ENCODE data around the gene CYP2S1.
"Not testable (repeated sequence)": the region's sequence is repeated elsewhere in the genome, so short reads cannot be mapped to it uniquely, and the experiment has no call there.

CYP2S1 gene, protein sequence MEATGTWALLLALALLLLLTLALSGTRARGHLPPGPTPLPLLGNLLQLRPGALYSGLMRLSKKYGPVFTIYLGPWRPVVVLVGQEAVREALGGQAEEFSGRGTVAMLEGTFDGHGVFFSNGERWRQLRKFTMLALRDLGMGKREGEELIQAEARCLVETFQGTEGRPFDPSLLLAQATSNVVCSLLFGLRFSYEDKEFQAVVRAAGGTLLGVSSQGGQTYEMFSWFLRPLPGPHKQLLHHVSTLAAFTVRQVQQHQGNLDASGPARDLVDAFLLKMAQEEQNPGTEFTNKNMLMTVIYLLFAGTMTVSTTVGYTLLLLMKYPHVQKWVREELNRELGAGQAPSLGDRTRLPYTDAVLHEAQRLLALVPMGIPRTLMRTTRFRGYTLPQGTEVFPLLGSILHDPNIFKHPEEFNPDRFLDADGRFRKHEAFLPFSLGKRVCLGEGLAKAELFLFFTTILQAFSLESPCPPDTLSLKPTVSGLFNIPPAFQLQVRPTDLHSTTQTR

DNA sequence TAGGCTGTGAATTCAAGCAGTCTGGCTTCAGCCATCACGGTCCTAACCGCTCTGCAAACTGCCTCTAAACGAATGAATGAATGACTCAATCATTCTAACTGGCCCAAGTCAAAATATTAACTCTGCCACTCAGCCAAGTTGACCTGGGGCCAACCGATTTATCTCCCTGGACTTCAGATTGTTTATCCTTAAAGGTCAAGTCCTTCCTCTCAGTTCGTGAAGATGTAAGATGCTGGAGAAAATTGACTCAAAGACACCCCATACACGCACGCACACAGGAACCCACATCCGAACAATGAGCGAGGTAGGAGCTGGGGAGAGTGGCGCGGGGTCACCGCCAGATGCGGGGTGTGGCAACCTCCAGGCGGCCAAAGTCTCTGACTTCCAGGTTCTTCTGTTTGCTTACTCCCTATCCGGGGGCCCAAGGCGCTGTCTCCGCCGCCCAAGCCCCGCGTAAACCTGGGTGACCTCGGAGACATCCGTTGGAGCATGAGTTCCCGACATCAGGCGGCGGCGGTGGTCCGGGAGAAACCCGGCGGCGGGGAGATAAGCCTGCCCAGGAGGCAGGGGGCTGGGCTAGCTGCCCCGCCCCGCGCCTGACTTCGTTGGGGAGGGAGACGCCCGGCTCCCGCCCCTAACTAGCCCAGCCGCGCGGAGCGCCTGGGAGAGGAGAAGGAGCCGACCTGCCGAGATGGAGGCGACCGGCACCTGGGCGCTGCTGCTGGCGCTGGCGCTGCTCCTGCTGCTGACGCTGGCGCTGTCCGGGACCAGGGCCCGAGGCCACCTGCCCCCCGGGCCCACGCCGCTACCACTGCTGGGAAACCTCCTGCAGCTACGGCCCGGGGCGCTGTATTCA lies at the start of gene CYP2S1:
CYP2S1 (plus strand) TSS at position 646 of the 856 bp plus-strand sequence; CDS start at position 692, 46 bp downstream.
- FAIRE-seq (no peak), DNase-seq (ENCODE audit: extremely low spot score, insufficient read length, low read depth) (no peak)

DNA sequence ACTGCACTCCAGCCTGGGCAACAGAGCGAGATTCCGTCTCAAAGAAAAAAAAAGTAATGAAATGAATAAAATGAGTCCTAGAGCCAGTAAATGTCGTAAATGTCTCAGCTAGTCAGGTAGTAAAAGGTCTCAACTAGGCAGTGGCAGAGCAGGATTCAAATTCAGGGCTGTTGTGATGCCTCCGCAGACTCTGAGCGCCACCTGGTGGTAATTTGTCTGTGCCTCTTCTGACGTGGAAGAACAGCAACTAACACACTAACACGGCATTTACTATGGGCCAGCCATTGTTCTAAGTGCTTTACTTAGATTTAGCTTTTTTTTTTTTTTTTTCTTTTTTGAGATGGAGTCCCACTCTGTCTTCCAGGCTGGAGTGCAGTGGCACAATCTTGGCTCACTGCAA lies 48.6 kb upstream of the CYP2S1 start:
- peak; percentile 28 for DNase-seq (ENCODE audit: extremely low spot score, insufficient read length, low read depth)
- FAIRE-seq: peak; percentile 56

DNA sequence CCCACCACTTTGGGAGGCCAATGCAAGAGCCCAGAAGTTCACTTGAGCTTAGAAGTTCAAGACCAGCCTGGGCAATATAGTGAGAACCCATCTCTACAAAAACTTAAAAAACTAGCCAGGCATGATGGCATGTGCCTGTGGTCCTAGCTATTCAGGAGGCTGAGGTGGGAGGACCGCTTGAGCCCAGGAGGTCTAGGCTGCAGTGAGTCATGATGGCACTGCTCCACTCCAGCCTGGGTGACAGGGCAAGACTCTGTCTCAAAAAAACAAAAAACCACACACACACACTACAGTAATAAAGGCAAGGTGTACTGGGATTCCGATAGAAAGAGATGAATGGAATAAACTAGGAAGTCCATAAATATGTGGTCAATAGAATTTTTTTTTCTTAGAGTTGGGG lies 43.2 kb upstream of the CYP2S1 start:
- DNase-seq (ENCODE audit: extremely low spot score, insufficient read length, low read depth): no peak
- FAIRE-seq: no peak

DNA sequence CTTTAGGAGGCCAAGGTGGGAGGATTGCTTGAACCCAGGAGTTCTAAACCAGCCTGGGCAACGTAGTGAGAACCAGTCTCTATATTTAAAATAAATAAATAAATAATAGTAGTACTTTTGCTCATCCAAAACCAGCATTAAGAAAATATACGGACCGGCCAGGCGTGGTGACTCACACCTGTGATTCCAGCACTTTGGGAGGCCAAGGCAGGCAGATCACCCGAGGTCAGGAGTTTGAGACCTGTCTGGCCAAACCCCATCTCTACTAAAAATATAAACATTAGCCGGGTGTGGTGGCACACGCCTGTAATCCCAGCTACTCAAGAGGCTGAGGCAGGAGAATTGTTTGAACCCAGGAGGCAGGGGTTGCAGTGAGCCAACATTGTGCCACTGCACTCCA lies 42.0 kb upstream of the CYP2S1 start:
- FAIRE-seq; DNase-seq (ENCODE audit: extremely low spot score, insufficient read length, low read depth): not testable (repeated sequence)

DNA sequence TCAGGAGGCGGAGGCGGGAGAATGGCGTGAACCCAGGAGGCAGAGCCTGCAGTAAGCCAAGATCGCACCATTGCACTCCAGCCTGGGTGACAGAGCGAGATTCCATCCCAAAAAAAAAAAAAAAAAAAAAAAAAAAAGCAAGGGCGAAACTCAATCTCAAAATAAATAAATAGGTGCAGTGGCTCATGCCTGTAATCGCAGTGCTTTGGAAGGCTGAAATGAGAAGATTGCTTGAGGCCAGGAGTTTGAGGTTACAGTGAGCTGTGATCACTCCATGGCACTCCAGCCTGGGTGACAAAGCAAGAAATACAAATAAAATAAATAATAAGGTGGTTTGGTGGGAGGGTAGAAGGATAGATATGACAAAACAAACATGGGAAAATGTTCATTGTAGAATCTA lies 39.0 kb upstream of the CYP2S1 start:
- no peak for FAIRE-seq
- DNase-seq (ENCODE audit: extremely low spot score, insufficient read length, low read depth): no peak

DNA sequence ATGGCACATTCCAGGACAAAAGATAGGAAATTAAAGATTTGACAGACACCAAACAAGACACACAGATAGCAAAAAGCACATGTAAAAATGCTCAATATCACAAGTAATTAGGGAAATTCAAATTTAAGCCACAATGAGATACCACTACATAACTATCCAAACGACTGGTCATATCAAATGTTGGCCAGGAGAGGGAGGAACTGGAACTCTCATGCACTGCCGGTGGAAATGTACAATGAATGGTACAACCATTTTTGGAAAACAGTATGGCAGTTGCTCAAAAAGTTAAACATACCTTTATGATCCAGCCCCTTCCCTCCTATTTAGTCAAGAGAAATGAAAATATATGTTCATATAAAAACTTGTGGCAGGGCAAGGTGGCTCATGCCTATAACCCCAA lies 36.8 kb upstream of the CYP2S1 start:
- FAIRE-seq (no peak), DNase-seq (ENCODE audit: extremely low spot score, insufficient read length, low read depth) (no peak)

DNA sequence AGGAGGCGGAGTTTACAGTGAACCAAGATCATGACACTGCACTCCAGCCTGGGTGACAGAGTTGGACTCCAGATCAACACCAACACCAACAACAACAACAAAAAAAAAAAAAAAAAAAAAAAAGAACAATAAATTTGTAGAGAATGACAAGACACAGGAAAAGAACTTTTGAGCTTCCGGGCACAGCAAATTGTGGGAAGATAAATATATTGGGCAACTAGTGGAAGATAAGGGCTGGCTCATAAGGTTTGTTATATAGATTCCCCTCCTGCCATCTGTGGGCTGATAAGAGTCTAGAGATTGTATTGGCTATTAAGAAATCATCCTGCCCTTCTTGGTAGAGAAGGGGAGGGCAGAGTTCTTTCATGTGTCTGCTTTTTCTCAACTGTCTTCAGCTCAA lies 33.1 kb upstream of the CYP2S1 start:
- no peak for FAIRE-seq

DNA sequence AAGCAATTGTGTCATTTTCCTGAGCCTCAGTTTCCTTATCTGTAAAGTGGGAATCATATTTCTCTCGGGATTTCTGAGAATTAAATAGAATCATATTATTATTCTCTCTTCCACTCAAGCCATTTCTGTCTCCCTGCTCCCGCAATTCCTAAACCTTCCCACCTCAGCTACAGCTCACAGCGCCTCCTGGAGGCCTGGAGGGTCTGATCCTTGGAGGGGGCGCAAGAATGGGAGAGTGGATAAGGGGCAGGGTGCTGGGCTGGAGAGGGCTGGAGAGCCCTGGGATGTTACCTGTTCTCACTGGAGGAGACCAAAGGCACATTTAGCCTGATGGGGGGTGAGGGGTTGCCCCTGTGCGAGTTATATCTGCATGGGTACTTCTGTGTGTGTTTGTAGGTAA lies 31.1 kb upstream of the CYP2S1 start:
- DNase-seq (ENCODE audit: extremely low spot score, insufficient read length, low read depth): no peak
- no peak for FAIRE-seq

More for the DNA sequence above, 33.1 kb upstream of the CYP2S1 start:
- DNase-seq (ENCODE audit: extremely low spot score, insufficient read length, low read depth): no peak

DNA sequence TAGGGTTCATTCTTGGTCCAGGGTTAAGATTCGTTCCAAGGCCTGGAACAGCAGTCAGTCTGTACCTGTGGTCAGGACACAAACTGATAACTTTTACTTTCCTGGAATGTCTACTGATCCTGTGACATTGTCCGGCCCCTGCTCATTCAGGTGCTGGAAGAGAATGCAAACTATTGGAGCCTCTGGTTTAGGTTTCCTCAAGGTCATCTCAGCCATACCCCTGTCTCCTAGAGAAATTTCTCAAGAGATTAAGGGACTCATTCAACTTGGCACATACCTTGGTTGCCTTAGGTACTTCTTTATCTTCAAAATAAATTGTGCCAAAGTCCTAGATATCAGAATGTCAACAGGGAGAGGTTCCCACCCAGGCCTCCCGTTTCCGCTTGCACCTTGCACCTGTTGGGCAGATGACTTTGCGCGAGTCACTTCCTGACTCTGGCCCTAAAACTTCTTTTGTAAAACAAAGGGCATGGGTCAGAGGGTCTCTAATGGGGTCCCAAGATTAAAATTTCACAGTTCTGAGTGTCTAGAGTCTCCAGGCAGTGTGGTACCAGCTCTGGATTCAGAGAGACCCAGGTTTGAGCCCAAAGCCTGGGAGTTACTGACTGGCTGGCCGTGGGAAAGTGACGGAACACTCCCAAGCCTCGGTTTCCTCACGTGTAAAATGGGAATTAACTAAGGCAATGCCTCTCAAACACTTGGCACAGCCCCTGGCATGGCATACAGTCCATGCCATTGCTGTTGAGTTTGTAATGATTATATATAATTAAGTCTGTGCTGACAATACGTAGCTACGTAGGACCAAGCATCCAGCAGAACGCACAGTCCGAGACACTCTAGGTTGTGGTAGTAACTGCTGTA lies 25.8 kb upstream of the CYP2S1 start:
- DNase-seq (ENCODE audit: extremely low spot score, insufficient read length, low read depth) (no peak), FAIRE-seq (no peak)

DNA sequence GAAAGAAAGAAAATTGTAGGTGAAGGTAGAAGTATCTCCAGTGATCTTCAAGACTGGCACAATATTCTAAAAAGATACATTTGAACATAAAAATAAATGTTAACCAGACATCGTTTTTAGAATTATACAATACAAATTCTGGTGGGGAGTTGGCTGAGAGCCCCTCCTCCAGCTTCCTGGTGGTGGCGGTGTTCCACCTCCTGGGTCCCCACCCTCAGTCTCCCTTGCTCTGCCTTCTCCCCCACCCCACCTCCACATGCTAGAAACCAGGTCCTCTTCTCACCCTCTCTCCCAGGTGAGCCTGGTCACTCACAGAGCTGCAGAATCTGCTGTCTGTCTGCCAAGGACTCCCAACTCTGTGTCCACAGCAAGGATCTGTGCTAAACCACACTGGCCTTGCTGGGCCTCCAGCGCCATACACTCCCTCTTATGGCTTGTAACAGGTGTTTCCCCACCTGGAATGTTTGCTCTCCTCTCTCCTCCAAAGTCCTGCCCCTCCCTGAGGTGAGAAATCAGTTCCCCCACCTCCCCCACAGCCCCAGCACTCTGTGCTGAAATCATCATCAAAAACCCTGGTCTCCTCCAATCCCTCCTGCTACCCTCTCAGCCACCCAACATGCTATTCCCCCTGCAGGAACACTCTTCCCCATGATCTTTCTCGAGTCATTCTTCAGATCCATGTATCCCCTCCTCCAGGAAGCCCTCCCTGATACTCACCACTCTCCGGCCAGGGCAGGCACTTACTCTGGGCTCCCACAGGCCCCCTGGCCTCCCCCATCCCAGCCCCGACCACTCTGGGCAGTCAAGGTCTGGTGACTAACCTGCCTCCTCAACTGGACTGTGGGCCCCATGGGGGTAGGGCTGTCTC lies 20.5 kb upstream of the CYP2S1 start:
- no peak for FAIRE-seq
- DNase-seq (ENCODE audit: extremely low spot score, insufficient read length, low read depth): no peak

DNA sequence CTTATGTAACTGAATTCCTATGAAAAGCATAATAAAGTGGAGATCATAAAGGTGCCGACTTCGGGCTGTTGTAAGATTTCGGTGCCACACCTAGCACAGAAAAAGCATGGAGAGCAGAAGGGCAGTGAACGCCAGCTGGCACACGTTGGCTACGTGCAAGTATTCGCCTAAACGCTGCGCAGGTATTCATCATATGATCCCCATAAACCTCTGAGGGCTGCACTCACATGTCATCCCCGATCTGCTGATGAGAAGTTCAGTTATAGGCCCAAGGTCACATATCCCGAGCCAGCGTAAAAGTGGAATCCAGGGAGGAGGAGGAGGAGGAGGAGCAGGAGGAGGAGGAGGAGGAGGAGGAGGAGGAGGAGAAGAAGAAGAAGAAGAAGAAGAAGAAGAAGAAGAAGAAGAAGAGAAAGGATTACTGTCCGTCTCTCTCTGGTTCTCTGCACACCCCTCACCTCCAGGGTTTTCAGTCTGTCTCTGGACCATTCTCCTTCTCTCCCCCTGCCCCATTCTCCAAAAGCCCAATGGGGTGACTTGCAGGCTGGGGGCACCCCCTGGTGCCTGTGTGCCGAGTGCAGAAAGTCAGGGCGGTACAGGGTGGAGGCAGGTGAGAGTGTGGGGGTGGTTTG lies 18.6 kb upstream of the CYP2S1 start:
- DNase-seq (ENCODE audit: extremely low spot score, insufficient read length, low read depth): no peak
- no peak for FAIRE-seq

DNA sequence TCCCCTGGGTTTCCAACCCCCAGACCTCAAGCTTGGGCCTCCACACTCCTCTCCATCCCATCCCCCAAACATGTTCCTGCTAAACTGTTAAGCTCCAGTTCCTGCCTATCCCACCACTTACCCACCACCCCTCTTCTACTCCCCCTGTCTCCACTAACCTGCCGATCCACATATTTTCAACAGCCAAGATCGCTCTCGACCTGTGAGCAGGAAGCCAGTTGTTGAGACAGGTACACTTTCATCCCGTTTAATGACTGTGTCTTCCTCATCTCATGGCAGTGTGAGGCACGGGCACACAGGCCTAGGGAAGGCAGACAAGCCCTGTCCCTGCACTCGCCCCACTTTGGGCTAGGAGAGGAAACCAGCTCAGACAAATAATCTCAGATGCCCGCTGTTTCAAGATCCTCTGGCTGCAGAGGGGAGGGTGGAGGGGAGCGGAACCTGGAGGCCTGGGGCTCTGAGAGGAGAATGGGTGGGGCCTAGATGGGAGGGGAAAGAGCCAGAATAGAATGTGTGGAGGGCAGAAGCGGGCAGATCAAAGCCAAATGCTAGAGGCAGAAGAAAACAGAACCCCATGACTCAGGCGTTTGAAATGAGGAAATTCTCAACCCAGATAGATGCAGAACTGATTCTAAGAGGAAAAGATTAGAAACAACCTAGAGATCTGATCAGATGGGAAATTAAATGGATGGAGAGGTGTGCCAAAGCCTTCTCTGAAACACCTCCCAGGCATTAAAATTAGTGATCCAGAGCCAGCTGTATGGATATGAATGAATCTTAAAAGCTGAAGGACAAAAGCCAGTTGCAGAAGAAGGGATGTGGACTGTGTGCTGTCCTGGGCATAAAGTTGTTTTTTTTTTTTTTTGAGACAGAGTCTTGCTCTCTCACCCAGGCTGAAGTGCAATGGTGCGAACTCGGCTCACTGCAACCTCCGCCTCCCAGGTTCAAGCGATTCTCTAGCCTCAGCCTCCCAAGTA lies 16.9 kb upstream of the CYP2S1 start:
- FAIRE-seq (no peak), DNase-seq (ENCODE audit: extremely low spot score, insufficient read length, low read depth) (no peak)

DNA sequence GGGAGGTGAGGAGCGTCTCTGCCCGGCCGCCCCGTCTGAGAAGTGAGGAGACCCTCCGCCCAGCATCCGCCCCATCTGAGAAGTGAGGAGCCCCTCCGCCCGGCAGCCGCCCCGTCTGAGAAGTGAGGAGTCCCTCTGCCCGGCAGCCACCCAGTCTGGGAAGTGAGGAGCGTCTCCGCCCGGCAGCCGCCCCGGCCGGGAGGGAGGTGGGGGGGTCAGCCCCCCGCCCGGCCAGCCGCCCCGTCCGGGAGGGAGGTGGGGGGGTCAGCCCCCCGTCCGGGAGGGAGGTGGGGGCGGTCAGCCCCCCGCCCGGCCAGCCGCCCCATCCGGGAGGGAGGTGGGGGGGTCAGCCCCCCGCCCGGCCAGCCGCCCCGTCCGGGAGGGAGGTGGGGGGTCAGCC lies 12.8 kb upstream of the CYP2S1 start:
- DNase-seq (ENCODE audit: extremely low spot score, insufficient read length, low read depth); FAIRE-seq: not testable (repeated sequence)

DNA sequence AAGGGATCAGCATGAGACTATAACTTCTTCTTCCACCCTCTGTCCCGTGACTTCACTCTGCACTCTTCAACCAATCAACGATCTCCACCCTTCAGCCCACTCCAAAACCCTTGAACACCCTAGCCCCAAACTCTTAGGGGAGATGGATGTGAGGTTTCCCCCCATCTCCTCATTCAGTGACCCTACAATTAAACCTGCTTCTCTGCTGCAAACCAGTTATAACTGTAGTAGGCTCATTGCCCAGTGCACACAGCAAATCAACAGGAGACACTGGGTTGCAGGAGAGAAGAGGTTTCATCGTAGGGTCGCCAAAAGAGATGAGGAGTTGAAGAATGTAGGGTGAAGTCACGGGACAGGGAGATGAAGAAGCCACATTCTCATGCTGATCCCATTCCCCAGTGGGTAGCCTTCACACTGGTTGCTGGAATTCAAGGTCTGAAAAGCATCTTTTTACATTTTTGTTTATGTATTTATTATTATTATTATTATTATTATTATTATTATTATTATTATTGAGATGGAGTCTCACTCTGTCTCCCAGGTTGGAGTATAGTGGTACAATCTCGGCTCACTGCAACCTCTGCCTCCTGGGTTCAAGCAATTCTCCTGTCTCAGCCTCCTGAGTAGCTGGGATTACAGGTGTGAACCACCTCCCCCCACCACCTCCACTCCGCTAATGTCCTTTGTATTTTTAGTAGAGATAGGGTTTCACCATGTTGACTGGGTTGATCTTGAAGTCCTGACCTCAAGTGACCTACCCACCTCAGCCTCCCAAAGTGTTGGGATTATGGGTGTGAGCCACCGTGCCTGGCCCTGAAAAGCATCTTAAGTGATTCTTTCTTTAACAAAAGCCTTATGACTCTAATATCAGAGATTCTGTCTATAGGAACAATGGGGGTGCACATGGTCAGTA lies 5.8 kb upstream of the CYP2S1 start:
- DNase-seq (ENCODE audit: extremely low spot score, insufficient read length, low read depth): no peak
- FAIRE-seq: no peak

DNA sequence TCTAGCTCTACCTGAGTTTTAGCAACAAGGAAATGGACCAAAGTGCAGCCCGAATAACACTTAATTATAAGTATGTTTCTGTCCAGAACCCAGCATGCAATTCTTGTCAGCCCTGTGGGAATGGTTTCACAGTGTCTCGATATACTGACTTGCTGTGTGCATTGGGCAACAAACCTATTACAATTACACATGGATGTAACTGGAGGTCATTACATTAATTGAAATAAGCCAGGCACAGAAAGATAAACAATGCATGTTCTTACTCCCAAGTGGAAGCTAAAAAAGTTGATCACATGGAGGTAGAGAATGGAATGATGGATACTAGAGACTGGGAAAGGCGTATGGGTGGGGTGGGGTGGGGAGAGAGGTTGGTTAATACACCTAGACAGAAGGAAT lies 5.1 kb upstream of the CYP2S1 start:
- DNase-seq (ENCODE audit: extremely low spot score, insufficient read length, low read depth): no peak

DNA sequence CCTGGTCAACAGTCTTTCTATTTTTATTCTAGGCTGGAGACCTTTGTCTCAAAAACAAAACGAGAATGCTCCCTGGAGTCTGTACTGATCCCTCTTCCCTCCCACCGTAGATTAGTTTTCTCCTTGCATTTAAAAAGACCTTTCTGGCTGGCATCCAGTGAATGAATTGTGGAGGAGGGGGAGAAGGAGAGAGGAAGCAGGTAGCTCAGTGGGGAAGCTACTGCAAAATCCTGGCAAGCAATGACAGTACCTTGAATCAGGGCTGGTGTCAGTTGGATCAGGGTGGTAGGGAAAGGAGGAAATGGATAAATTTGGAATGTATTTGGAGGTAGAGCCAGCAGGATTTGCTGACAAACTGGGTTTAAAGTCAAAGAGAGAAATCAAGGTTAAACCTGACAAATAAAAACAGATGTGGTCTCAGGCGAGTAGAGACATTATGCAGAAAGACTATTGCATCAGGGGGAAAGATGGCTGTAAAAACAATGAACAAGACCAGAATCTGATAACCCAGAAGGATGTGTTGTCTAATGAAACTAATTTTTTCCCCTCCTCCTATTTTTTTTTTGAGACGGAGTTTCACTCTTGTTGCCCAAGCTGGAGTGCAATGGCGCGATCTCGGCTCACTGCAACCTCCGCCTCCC lies 3.5 kb upstream of the CYP2S1 start:
- FAIRE-seq: no peak
- no peak for DNase-seq (ENCODE audit: extremely low spot score, insufficient read length, low read depth)

More for the DNA sequence above, 5.1 kb upstream of the CYP2S1 start:
- no peak for FAIRE-seq
